K562 (cell line): Measurements from ENCODE around the gene MGAT5.

Source experiments
- GABPA ChIP-seq: fragments of 200-800 bp; sonication (Bioruptor generic); conservative IDR thresholded peaks from 2 replicates; pipeline ENCODE4 v1.6.1; 2016; ENCODE audit warnings: low read depth, missing genetic modification characterization, missing compliant biosample characterization
- HMG20B ChIP-seq: fragments of 250-450 bp; sonication (Bioruptor Pico); IDR thresholded peaks from 2 replicates; pipeline ENCODE4 v1.5.0; 2021; ENCODE audit warnings: mild to moderate bottlenecking
- MYC ChIP-seq, 2 experiments: fragments of 250-450 bp in 1 of 2; sonication (Bioruptor Pico) in 1 of 2; IDR thresholded peaks; 2 replicates each; pipeline versions ENCODE4 v1.5.1 to v1.6.1; 2012 to 2021; ENCODE audit warnings: low read depth in 2 of 2, borderline replicate concordance in 1 of 2, improper control_type of control experiment in 1 of 2, low read length in 1 of 2, mild to moderate bottlenecking in 1 of 2, moderate library complexity in 1 of 2
- TF ChIP-seq, protein P1 (sequence below): fragments of 250-450 bp; sonication (Bioruptor Pico); IDR thresholded peaks from 2 replicates; pipeline ENCODE4 v1.5.0; 2021; ENCODE audit warnings: mild to moderate bottlenecking, borderline replicate concordance
- TF ChIP-seq, protein P2 (sequence below): sonication (generic); formaldehyde crosslinking; IDR thresholded peaks from 2 replicates; pipeline ENCODE4 v1.4.0; 2020; ENCODE audit warnings: mild to moderate bottlenecking, missing genetic modification reagents
- TF ChIP-seq, protein P3 (sequence below): fragments of 450-650 bp; conservative IDR thresholded peaks from 2 replicates; pipeline ENCODE4 v1.6.1; 2016; ENCODE audit warnings: missing genetic modification characterization, low read depth, mild to moderate bottlenecking, control low read depth, missing compliant biosample characterization
- TF ChIP-seq, protein P4 (sequence below), 3 experiments: IDR thresholded peaks in 2 of 3; conservative IDR thresholded peaks in 1 of 3; 2 replicates each; pipeline ENCODE4 v1.5.1; 2011 to 2012; ENCODE audit warnings: low read length in 3 of 3, mild to moderate bottlenecking in 3 of 3, control low read depth in 2 of 3, improper control_type of control experiment in 1 of 3, inconsistent platforms in 1 of 3, low read depth in 1 of 3, mixed read lengths in 1 of 3, moderate library complexity in 1 of 3; ENCODE audit not compliant: insufficient read depth in 2 of 3
- TF ChIP-seq, protein P5 (sequence below): IDR thresholded peaks from 3 replicates; pipeline ENCODE4 v1.6.1; 2011; ENCODE audit warnings: borderline replicate concordance, mild to moderate bottlenecking, moderate library complexity; ENCODE audit not compliant: insufficient read length; ENCODE audit errors: extremely low read depth

DNA sequence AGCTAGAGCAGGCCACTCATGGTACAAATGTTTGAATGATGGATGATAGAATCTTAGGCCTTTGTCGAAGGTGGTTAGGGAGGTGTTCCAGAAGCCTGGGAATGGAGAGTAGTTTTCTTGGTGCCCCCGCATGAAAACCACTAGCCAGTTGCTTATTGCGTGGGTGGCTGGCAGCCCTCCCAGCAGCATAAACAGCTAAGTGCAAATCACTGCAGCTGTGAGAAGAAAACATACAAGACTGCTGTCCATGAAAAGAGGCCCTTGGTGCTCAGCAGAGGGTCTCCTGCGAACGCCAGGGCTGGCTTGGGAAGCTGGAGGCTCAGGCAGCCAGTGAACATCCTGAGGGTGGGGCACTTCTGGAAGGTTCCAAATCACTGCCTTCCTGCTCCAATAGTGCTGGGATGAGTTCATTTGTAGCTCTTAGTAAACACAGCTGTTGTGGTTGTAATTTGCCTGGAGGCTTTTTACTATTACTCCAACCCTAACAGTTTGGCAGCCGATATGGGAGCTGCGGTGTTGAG is 118.8 kb downstream of the MGAT5 start:
- TF ChIP-seq, protein P1, sequence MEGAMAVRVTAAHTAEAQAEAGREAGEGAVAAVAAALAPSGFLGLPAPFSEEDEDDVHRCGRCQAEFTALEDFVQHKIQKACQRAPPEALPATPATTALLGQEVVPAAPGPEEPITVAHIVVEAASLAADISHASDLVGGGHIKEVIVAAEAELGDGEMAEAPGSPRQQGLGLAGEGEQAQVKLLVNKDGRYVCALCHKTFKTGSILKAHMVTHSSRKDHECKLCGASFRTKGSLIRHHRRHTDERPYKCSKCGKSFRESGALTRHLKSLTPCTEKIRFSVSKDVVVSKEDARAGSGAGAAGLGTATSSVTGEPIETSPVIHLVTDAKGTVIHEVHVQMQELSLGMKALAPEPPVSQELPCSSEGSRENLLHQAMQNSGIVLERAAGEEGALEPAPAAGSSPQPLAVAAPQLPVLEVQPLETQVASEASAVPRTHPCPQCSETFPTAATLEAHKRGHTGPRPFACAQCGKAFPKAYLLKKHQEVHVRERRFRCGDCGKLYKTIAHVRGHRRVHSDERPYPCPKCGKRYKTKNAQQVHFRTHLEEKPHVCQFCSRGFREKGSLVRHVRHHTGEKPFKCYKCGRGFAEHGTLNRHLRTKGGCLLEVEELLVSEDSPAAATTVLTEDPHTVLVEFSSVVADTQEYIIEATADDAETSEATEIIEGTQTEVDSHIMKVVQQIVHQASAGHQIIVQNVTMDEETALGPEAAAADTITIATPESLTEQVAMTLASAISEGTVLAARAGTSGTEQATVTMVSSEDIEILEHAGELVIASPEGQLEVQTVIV (CRISPR knock-in tag) = no peak
- TF ChIP-seq GABPA (no peak), MYC (IDR thresholded peaks at IDR 0.05; ENCODE audit: low read depth, low read length) (no peak), MYC (CRISPR knock-in tag; IDR thresholded peaks at IDR 0.05; ENCODE audit: borderline replicate concordance, low read depth) (no peak), HMG20B (CRISPR knock-in tag) (no peak)
- TF ChIP-seq, protein P2, sequence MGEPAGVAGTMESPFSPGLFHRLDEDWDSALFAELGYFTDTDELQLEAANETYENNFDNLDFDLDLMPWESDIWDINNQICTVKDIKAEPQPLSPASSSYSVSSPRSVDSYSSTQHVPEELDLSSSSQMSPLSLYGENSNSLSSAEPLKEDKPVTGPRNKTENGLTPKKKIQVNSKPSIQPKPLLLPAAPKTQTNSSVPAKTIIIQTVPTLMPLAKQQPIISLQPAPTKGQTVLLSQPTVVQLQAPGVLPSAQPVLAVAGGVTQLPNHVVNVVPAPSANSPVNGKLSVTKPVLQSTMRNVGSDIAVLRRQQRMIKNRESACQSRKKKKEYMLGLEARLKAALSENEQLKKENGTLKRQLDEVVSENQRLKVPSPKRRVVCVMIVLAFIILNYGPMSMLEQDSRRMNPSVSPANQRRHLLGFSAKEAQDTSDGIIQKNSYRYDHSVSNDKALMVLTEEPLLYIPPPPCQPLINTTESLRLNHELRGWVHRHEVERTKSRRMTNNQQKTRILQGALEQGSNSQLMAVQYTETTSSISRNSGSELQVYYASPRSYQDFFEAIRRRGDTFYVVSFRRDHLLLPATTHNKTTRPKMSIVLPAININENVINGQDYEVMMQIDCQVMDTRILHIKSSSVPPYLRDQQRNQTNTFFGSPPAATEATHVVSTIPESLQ (CRISPR knock-in tag) = no peak
- TF ChIP-seq, protein P3, sequence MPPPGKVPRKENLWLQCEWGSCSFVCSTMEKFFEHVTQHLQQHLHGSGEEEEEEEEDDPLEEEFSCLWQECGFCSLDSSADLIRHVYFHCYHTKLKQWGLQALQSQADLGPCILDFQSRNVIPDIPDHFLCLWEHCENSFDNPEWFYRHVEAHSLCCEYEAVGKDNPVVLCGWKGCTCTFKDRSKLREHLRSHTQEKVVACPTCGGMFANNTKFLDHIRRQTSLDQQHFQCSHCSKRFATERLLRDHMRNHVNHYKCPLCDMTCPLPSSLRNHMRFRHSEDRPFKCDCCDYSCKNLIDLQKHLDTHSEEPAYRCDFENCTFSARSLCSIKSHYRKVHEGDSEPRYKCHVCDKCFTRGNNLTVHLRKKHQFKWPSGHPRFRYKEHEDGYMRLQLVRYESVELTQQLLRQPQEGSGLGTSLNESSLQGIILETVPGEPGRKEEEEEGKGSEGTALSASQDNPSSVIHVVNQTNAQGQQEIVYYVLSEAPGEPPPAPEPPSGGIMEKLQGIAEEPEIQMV = no peak
- TF ChIP-seq, protein P4, sequence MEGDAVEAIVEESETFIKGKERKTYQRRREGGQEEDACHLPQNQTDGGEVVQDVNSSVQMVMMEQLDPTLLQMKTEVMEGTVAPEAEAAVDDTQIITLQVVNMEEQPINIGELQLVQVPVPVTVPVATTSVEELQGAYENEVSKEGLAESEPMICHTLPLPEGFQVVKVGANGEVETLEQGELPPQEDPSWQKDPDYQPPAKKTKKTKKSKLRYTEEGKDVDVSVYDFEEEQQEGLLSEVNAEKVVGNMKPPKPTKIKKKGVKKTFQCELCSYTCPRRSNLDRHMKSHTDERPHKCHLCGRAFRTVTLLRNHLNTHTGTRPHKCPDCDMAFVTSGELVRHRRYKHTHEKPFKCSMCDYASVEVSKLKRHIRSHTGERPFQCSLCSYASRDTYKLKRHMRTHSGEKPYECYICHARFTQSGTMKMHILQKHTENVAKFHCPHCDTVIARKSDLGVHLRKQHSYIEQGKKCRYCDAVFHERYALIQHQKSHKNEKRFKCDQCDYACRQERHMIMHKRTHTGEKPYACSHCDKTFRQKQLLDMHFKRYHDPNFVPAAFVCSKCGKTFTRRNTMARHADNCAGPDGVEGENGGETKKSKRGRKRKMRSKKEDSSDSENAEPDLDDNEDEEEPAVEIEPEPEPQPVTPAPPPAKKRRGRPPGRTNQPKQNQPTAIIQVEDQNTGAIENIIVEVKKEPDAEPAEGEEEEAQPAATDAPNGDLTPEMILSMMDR (IDR thresholded peaks at IDR 0.05 in 2 of 3, conservative IDR thresholded peaks at IDR 0.05 in 1 of 3; ENCODE audit: insufficient read depth in 2 of 3, low read depth in 1 of 3, low read length in 3 of 3) = no peak
- TF ChIP-seq, protein P5, sequence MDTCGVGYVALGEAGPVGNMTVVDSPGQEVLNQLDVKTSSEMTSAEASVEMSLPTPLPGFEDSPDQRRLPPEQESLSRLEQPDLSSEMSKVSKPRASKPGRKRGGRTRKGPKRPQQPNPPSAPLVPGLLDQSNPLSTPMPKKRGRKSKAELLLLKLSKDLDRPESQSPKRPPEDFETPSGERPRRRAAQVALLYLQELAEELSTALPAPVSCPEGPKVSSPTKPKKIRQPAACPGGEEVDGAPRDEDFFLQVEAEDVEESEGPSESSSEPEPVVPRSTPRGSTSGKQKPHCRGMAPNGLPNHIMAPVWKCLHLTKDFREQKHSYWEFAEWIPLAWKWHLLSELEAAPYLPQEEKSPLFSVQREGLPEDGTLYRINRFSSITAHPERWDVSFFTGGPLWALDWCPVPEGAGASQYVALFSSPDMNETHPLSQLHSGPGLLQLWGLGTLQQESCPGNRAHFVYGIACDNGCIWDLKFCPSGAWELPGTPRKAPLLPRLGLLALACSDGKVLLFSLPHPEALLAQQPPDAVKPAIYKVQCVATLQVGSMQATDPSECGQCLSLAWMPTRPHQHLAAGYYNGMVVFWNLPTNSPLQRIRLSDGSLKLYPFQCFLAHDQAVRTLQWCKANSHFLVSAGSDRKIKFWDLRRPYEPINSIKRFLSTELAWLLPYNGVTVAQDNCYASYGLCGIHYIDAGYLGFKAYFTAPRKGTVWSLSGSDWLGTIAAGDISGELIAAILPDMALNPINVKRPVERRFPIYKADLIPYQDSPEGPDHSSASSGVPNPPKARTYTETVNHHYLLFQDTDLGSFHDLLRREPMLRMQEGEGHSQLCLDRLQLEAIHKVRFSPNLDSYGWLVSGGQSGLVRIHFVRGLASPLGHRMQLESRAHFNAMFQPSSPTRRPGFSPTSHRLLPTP = no peak
